ENCODE results near the gene PLIN3. TPM values are rescaled to one million over a fixed set of nuclear protein-coding genes. Genes with fewer than 3 reads are reported as not detected.
A peak's percentile ranks its signal among the peaks of the same experiment; 100 is the strongest.
"Not testable (repeated sequence)": the region's sequence is repeated elsewhere in the genome, so short reads cannot be mapped to it uniquely, and the experiment has no call there.

PLIN3 gene
- total RNA-seq, 1 donor from 2014 or later: 6.8 TPM

DNA sequence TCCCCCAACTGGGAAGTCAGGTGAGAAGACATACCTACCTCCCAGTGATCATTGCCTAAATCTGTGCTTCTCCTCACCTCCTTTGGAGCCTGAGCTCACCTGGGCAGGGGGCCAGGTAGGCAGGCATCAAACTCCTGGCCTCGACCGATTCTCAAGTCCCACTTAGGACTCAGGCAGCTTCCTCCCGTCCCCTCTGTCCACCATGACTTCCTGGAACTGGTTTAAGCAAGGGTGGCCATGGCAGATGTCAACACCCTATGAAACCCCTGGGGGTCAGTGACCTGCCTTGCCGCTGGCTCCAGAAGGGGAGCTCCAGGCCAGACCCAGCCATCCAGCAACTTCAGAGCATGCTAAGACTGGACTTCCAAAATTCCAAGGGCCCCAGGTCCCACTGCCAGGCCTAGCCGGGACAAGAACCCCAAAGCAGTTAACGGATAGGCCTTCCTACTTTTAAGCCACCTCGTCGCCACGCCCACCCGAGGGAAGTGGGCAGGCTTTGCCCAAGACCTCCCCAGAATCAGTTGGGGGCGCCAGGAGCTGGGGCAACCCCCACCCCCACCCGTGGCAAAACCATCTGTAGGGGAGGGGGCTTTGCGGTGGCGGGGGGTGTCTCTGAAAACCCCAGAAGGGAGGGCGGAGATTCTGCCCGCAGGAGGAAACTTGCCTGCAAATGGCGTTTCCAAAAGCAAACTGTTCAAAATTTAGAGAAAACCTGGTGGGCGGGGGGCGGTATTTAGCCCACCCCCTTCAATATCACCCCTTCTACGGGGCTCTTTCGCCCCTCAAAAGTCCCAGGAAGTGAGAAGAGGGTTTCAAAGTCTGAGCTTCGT is 657 bp downstream of the PLIN3 start:
- DNase-seq: peak; percentile 40

DNA sequence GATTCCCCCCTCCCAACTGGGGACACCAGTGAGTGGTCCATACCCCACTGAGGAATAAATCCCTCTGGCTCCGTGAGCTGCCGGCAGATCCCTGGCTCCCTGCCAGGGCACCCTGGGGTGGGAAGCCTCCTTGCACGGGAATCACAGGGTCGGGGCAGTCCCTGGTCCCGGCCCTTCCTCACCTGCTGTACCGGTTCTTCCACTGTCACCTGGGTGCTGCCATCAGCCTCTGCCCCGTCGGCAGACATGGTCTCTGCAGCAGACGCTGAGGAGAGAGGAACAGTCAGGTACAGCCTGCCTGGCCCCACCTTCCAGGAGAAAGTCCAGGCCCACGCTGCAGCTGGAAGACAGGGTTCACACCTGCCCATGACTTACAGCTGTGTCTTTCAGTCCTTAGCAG is 6.3 kb downstream of the PLIN3 start:
- Mint-ChIP-seq H3K36me3 (ENCODE audit: unreplicated experiment) (no peaks in the 10 kb centered on the region), H3K27ac (ENCODE audit: unreplicated experiment) (no peak overlapping the region), H3K9me3 (ENCODE audit: unreplicated experiment) (no peaks in the 10 kb centered on the region), H3K4me1 (ENCODE audit: low read depth, unreplicated experiment) (no peaks in the 10 kb centered on the region), H3K27me3 (ENCODE audit: unreplicated experiment) (no peaks in the 10 kb centered on the region), H3K4me3 (ENCODE audit: unreplicated experiment) (no peak overlapping the region)
- DNase-seq: no peak
- TF ChIP-seq, protein P1, sequence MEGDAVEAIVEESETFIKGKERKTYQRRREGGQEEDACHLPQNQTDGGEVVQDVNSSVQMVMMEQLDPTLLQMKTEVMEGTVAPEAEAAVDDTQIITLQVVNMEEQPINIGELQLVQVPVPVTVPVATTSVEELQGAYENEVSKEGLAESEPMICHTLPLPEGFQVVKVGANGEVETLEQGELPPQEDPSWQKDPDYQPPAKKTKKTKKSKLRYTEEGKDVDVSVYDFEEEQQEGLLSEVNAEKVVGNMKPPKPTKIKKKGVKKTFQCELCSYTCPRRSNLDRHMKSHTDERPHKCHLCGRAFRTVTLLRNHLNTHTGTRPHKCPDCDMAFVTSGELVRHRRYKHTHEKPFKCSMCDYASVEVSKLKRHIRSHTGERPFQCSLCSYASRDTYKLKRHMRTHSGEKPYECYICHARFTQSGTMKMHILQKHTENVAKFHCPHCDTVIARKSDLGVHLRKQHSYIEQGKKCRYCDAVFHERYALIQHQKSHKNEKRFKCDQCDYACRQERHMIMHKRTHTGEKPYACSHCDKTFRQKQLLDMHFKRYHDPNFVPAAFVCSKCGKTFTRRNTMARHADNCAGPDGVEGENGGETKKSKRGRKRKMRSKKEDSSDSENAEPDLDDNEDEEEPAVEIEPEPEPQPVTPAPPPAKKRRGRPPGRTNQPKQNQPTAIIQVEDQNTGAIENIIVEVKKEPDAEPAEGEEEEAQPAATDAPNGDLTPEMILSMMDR (IDR thresholded peaks at IDR 0.05; ENCODE audit: partially characterized antibody, unreplicated experiment): no peak

More for the DNA sequence above, 657 bp downstream of the PLIN3 start:
- Mint-ChIP-seq H3K27ac (ENCODE audit: unreplicated experiment) (no peak overlapping the region), H3K4me1 (ENCODE audit: low read depth, unreplicated experiment) (no peaks in the 10 kb centered on the region), H3K36me3 (ENCODE audit: unreplicated experiment) (no peaks in the 10 kb centered on the region), H3K4me3 (ENCODE audit: unreplicated experiment) (peak overlapping the region; percentile 61), H3K27me3 (ENCODE audit: unreplicated experiment) (no peaks in the 10 kb centered on the region), H3K9me3 (ENCODE audit: unreplicated experiment) (peaks cover 2% of the 10 kb centered on the region)
- TF ChIP-seq, protein P1 (IDR thresholded peaks at IDR 0.05; ENCODE audit: partially characterized antibody, unreplicated experiment): no peak

DNA sequence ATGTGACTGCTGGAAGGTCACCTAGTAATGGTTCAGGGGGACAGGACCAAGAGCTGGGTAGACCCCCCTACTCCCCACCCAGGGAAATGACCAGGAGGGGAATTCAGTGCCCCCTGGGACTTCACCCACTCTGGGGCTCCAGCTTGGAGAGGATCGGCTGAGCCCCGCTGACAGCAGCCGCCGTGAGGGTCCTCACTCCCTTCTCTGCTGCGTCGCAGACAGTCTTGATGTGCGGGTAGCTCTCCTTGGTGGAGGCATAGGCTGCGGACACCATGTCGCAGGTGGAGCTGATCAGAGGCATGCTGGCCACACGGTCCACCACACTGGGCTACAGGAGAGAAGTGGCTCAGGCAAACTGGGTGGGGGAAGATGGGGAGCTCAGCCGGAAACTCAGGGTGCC is 7.8 kb downstream of the PLIN3 start:
- no peak overlapping the region for H3K27ac Mint-ChIP-seq (ENCODE audit: unreplicated experiment)

DNA sequence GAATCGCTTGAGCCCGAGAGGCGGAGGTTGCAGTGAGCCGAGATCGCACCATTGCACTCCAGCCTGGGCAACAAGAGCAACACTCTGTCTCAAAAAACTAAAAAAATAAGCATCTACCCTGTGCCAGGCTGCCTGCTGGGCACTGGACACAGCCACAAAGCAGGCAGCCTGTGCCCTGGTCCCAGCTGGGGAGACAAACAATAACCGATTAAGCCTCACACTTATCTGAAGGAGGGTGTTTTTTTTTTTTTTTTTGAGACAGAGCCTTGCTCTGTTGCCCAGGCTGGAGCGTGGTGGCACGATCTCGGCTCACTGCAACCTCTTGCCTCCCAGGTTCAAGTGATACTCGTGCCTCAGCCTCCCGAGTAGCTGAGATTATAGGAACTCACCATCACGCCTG is 11.0 kb downstream of the PLIN3 start:
- H3K27ac Mint-ChIP-seq (ENCODE audit: unreplicated experiment); H3K9me3 Mint-ChIP-seq (ENCODE audit: unreplicated experiment); DNase-seq; H3K27me3 Mint-ChIP-seq (ENCODE audit: unreplicated experiment); H3K4me1 Mint-ChIP-seq (ENCODE audit: low read depth, unreplicated experiment); H3K4me3 Mint-ChIP-seq (ENCODE audit: unreplicated experiment); H3K36me3 Mint-ChIP-seq (ENCODE audit: unreplicated experiment): not testable (repeated sequence)

More for the DNA sequence above, 7.8 kb downstream of the PLIN3 start:
- Mint-ChIP-seq H3K36me3 (ENCODE audit: unreplicated experiment) (no peaks in the 10 kb centered on the region), H3K4me3 (ENCODE audit: unreplicated experiment) (no peak overlapping the region), H3K27me3 (ENCODE audit: unreplicated experiment) (no peaks in the 10 kb centered on the region), H3K9me3 (ENCODE audit: unreplicated experiment) (no peaks in the 10 kb centered on the region), H3K4me1 (ENCODE audit: low read depth, unreplicated experiment) (no peaks in the 10 kb centered on the region)
- TF ChIP-seq, protein P1 (IDR thresholded peaks at IDR 0.05; ENCODE audit: partially characterized antibody, unreplicated experiment): no peak
- no peak for DNase-seq

DNA sequence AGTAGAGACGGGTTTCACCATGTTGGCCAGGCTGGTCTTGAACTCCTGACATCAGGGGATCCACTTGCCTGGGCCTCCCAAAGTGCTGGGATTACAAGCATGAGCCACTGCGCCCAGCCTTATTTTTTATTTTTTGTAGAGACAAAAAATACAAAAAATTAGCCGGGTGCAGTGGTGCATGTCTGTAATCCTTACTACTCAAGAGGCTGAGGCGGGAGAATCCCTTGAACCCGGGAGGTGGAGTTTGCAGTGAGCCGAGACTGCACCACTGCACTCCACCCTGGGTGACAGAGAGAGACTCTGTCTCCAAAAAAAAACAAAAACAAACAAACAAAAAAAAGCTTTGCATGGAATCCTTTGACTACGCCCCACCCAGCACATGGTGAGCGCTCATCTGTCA is 14.0 kb downstream of the PLIN3 start:
- DNase-seq; H3K9me3 Mint-ChIP-seq (ENCODE audit: unreplicated experiment); H3K36me3 Mint-ChIP-seq (ENCODE audit: unreplicated experiment); H3K4me3 Mint-ChIP-seq (ENCODE audit: unreplicated experiment); H3K27me3 Mint-ChIP-seq (ENCODE audit: unreplicated experiment); H3K27ac Mint-ChIP-seq (ENCODE audit: unreplicated experiment); H3K4me1 Mint-ChIP-seq (ENCODE audit: low read depth, unreplicated experiment): not testable (repeated sequence)

DNA sequence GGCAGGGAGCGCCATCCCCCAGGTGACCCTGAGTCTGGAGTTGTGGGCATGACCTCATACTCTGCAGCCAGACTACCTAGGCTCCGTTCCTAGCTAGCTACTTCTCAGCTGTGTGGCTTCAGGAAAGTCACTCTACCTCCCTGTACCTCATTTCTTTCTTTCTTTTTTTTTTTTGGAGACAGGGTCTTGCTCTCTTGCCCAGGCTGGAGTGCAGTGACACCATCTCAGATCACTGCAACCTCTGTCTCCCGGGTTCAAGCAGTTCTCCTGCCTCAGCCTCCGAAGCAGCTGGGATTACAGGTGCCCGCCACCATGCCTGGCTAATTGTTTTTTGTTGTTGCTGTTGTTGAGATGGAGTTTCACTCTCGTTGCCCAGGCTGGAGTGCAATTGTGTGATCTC is 15.0 kb downstream of the PLIN3 start:
- TF ChIP-seq, protein P1 (IDR thresholded peaks at IDR 0.05; ENCODE audit: partially characterized antibody, unreplicated experiment): no peak
- no peak for DNase-seq
- no peaks in the 10 kb centered on the region for H3K4me1 Mint-ChIP-seq (ENCODE audit: low read depth, unreplicated experiment)
- H3K9me3 Mint-ChIP-seq (ENCODE audit: unreplicated experiment): peaks cover 2% of the 10 kb centered on the region
- H3K27ac Mint-ChIP-seq (ENCODE audit: unreplicated experiment): no peak overlapping the region
- no peaks in the 10 kb centered on the region for H3K36me3 Mint-ChIP-seq (ENCODE audit: unreplicated experiment)
- no peak overlapping the region for H3K4me3 Mint-ChIP-seq (ENCODE audit: unreplicated experiment)
- H3K27me3 Mint-ChIP-seq (ENCODE audit: unreplicated experiment): no peaks in the 10 kb centered on the region

Measured in glutamatergic neuron (in vitro differentiated cells).